Activated naive CD4-positive, alpha-beta T cell treated with anti-CD3 and anti-CD28 coated beads, Interleukin-2, amount 50 U/mL, for 24 hours (primary cell): ENCODE results near the gene AGBL1.
A peak's percentile ranks its signal among the peaks of the same experiment; 100 is the strongest.

Source experiments
- H3K27ac Mint-ChIP-seq: one replicate; pipeline ENCODE4 v1.8.0; 2021; ENCODE audit warnings: mild to moderate bottlenecking, mixed read lengths
- H3K27me3 Mint-ChIP-seq: one replicate; pipeline ENCODE4 v1.8.0; 2021; ENCODE audit warnings: mixed read lengths
- H3K36me3 Mint-ChIP-seq: one replicate; pipeline ENCODE4 v1.8.0; 2021; ENCODE audit warnings: mixed read lengths
- H3K4me1 Mint-ChIP-seq: one replicate; pipeline ENCODE4 v1.8.0; 2021; ENCODE audit warnings: mixed read lengths
- H3K4me3 Mint-ChIP-seq: one replicate; pipeline ENCODE4 v1.8.0; 2021; ENCODE audit warnings: mild to moderate bottlenecking, mixed read lengths
- H3K9me3 Mint-ChIP-seq: one replicate; pipeline ENCODE4 v1.8.0; 2021; ENCODE audit warnings: mixed read lengths

The AGBL1 gene

GRCh38 chr15:86610038-86610437, 530.4 kb downstream of the AGBL1 start:
- no peaks in the 10 kb centered on the region for H3K27me3 Mint-ChIP-seq
- no peak overlapping the region for H3K4me3 Mint-ChIP-seq
- no peaks in the 10 kb centered on the region for H3K36me3 Mint-ChIP-seq
- H3K4me1 Mint-ChIP-seq, result peaks cover 38% of the 10 kb centered on the region
- peaks cover 3% of the 10 kb centered on the region for H3K9me3 Mint-ChIP-seq
- H3K27ac Mint-ChIP-seq, result no peak overlapping the region

GRCh38 chr15:86611417-86612040, 531.9 kb downstream of the AGBL1 start:
- H3K27me3 Mint-ChIP-seq, result no peaks in the 10 kb centered on the region
- H3K36me3 Mint-ChIP-seq, result no peaks in the 10 kb centered on the region
- no peak overlapping the region for H3K4me3 Mint-ChIP-seq
- peak overlapping the region; percentile 53 for H3K27ac Mint-ChIP-seq
- H3K4me1 Mint-ChIP-seq, result peaks cover 52% of the 10 kb centered on the region
- peaks cover 3% of the 10 kb centered on the region for H3K9me3 Mint-ChIP-seq

DNA sequence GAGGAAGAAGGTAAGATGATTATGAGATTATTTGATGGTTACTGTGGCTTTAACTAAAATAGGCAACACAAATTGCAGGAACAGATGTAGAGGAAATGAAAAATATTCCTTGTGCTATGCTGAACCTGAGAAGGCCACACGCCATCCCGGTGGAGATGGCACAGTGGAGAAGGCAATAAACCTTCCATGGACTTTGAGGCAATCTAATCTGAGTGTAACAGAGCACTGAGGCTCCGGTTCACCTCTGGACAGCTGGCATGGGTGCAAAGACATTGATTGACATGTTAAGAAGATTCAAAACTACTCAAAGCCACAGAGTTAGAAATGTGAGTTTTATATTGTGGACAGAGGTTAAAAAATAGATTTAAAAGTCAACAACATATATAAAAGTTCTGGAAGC, 535.7 kb downstream of the AGBL1 start:
- peak overlapping the region; percentile 60 for H3K4me3 Mint-ChIP-seq
- no peaks in the 10 kb centered on the region for H3K9me3 Mint-ChIP-seq
- no peaks in the 10 kb centered on the region for H3K27me3 Mint-ChIP-seq
- H3K36me3 Mint-ChIP-seq, result no peaks in the 10 kb centered on the region
- H3K27ac Mint-ChIP-seq, result peak overlapping the region; percentile 25
- peaks cover 72% of the 10 kb centered on the region for H3K4me1 Mint-ChIP-seq

GRCh38 chr15:86615816-86616215, 536.1 kb downstream of the AGBL1 start:
- H3K36me3 Mint-ChIP-seq, result no peaks in the 10 kb centered on the region
- H3K9me3 Mint-ChIP-seq, result no peaks in the 10 kb centered on the region
- peak overlapping the region; percentile 60 for H3K4me3 Mint-ChIP-seq
- peak overlapping the region; percentile 57 for H3K27ac Mint-ChIP-seq
- peaks cover under 1% of the 10 kb centered on the region for H3K27me3 Mint-ChIP-seq
- peaks cover 74% of the 10 kb centered on the region for H3K4me1 Mint-ChIP-seq

DNA sequence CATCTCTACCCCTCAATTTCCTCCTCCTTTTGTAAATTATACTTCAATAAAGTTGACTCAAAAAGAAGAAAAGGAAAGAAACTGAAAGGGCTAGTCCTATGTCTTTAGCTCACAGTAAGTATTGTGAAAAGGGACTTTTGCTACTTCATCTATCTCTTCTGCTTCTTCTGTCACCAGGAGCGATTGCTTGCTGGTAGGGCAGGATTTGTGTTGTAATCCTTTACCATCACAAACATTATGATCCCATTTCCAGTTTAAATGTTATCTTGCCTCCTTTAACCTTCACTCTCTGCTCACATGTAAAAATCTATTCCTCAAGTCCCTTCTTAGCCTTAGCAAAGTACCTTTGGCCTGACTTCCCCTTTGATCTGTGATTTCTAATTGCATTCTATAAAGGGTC, 537.1 kb downstream of the AGBL1 start:
- Mint-ChIP-seq H3K4me1 (peaks cover 67% of the 10 kb centered on the region), H3K27me3 (peaks cover 3% of the 10 kb centered on the region), H3K27ac (no peak overlapping the region), H3K9me3 (no peaks in the 10 kb centered on the region), H3K4me3 (no peak overlapping the region), H3K36me3 (no peaks in the 10 kb centered on the region)

DNA sequence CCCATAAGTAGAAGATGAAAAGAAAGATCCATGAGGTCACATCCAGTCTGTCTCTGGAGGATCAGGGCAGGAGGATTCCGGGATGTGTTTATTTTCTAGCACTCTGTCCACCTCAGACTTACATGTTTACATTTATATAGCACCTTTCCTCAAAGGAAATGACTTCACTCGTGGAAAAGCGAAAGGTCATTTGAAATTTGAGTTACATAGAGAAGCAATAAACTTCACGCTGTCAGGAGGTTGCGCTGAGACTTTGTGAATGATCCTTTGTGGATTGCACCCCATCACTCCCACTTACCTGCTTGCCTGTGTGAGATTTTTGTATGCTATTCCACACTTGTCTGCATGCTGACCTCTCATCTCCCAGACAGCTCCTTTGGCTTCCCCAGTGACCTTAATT, 540.5 kb downstream of the AGBL1 start:
- Mint-ChIP-seq H3K27ac (no peak overlapping the region), H3K27me3 (peaks cover 3% of the 10 kb centered on the region), H3K4me3 (no peak overlapping the region), H3K36me3 (no peaks in the 10 kb centered on the region), H3K9me3 (no peaks in the 10 kb centered on the region), H3K4me1 (peaks cover 46% of the 10 kb centered on the region)

DNA sequence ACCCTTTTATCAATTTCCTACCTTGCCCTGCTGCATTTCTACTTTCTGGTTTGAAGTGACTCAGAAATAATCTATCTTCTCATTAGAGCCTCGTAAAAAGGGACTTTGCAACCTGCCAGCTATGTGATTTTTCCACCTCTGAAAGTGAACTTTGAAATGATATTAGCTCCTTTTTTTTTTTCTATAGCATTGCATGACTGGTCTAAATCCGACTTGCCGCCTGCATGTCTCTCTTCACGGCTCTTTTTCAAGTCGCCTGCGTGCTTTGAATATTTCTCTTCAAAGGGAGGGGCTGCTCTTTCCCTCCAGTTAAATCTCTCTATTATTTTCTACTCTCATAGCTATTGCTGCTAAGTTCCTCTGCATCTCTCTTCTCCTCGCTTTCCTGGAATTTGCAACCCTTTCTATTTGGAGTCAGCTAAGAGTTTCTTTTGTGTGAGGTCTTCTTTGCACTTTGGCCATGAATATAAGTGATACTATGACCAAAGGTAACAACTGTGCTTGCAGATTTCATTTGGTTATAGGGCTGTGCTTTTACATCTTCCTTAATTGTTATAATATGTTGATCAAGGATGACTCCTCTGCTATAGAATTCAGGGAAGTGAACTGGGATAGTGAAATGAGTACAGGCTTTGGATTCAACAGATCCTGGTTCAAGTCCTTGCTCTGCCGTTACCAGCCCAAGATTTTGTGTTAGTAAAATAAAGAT, 541.1 kb downstream of the AGBL1 start:
- Mint-ChIP-seq H3K36me3 (no peaks in the 10 kb centered on the region), H3K27ac (no peak overlapping the region)

GRCh38 chr15:86623236-86623635, 543.6 kb downstream of the AGBL1 start:
- H3K27me3 Mint-ChIP-seq, result peaks cover 5% of the 10 kb centered on the region
- H3K4me1 Mint-ChIP-seq, result peaks cover 24% of the 10 kb centered on the region
- H3K9me3 Mint-ChIP-seq, result no peaks in the 10 kb centered on the region
- H3K27ac Mint-ChIP-seq, result no peak overlapping the region
- no peak overlapping the region for H3K4me3 Mint-ChIP-seq
- no peaks in the 10 kb centered on the region for H3K36me3 Mint-ChIP-seq

More for the DNA sequence above, 541.1 kb downstream of the AGBL1 start:
- Mint-ChIP-seq H3K4me1 (peaks cover 44% of the 10 kb centered on the region), H3K9me3 (no peaks in the 10 kb centered on the region), H3K27me3 (peaks cover 5% of the 10 kb centered on the region), H3K4me3 (no peak overlapping the region)

DNA sequence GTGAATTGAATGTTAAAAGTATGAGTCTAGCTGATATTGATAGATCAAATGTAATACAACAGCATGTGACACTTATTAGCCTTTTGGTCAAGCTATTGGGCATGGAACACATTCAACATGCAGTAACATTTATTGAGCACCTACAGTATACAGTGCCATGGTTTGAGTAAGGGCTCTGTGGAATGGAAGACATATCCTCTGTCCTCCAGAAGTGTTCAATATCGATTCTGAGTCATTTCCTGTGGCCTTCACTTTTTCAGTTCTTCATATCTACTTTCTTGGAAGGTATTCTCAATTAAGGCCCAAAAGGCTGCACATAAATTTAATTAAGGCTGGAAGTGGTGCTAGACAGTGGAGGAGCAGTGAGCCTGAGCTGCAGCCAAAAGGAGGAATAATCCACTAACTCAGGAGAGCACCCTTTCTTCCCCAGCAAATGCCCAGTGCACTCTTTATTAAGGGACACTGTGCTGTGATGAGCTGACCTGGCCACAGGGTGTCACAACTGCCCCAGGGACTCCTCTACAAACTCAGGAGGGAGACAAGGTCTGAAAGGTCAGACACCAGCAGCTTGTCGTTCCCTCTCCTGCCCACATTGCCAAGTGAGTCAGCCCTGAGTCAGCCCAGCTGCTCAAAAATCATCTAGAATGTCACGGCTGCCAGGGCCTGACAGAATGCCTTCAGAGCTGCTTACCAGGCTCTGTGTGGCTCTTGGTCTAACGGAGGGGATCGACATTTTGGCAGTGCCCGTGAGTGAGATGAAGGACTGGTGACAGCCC, 544.8 kb downstream of the AGBL1 start:
- H3K36me3 Mint-ChIP-seq, result no peaks in the 10 kb centered on the region
- no peaks in the 10 kb centered on the region for H3K9me3 Mint-ChIP-seq
- no peak overlapping the region for H3K4me3 Mint-ChIP-seq
- H3K4me1 Mint-ChIP-seq, result peaks cover 20% of the 10 kb centered on the region
- no peak overlapping the region for H3K27ac Mint-ChIP-seq
- peaks cover 5% of the 10 kb centered on the region for H3K27me3 Mint-ChIP-seq

- peaks cover 5% of the 10 kb centered on the region for H3K4me1 Mint-ChIP-seq
- H3K27me3 Mint-ChIP-seq, result peaks cover 2% of the 10 kb centered on the region
- no peaks in the 10 kb centered on the region for H3K36me3 Mint-ChIP-seq
- no peaks in the 10 kb centered on the region for H3K9me3 Mint-ChIP-seq
- H3K27ac Mint-ChIP-seq, result no peak overlapping the region
- H3K4me3 Mint-ChIP-seq, result no peak overlapping the region
Measured at GRCh38 chr15:86629409-86630356, 550.0 kb downstream of the AGBL1 start.

DNA sequence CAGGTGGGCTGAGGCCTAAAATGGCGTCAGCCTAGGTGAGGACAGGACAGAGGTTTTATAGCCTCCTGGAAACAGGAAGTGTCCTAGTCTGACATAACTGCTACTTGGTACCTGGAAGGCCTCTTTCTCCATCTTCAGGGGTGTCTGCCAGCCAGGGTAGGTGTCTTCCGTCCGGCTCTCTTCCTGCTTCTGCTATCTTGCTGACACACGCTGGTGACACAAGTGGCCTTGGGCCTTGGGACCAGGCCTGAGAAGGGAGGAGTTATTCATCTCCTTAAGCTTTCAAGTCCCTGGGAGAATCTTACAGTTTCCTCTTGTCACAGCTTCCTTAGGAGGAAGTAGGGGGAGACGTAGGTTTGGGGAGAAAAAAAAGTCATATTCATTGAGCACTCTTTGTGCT, 551.3 kb downstream of the AGBL1 start:
- H3K9me3 Mint-ChIP-seq, result no peaks in the 10 kb centered on the region
- no peak overlapping the region for H3K4me3 Mint-ChIP-seq
- H3K4me1 Mint-ChIP-seq, result no peaks in the 10 kb centered on the region
- H3K27ac Mint-ChIP-seq, result no peak overlapping the region
- no peaks in the 10 kb centered on the region for H3K27me3 Mint-ChIP-seq
- H3K36me3 Mint-ChIP-seq, result no peaks in the 10 kb centered on the region

GRCh38 chr15:86634146-86634545, 554.5 kb downstream of the AGBL1 start:
- no peak overlapping the region for H3K27ac Mint-ChIP-seq
- H3K4me1 Mint-ChIP-seq, result no peaks in the 10 kb centered on the region
- no peak overlapping the region for H3K4me3 Mint-ChIP-seq
- no peaks in the 10 kb centered on the region for H3K27me3 Mint-ChIP-seq
- no peaks in the 10 kb centered on the region for H3K9me3 Mint-ChIP-seq
- H3K36me3 Mint-ChIP-seq, result no peaks in the 10 kb centered on the region

DNA sequence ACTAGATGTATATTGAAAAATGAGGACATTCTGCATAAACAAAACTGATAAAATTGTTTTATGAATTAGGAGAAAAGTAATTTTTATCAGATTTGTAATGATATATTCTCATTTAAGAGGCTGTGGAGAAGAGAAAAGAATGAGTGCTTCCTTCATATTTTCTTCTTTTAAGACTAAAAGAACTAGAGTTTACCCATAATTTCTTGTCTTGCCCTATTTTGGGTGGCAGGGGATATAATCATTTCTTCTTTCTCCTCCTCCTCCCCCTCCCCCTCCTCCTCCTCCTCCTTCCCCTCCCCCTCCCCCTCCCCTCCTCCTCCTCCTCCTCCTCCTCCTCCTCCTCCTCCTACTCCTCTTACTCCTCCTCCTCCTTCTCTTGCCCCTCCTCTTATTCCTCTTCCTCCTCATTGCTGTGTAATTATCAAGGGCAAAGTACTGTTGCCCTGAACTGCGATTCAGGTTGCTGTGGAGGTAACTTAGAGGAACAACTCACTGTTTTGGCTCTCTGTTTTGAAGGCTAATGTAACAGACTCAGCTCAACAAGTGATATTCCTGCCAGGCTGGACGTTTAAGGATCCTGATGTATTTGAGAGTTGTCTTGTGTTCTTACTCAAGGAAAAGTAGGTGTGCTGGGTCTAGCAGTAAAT, 555.4 kb downstream of the AGBL1 start:
- Mint-ChIP-seq H3K4me3 (no peak overlapping the region), H3K27ac (no peak overlapping the region)

GRCh38 chr15:86644339-86644738, 564.7 kb downstream of the AGBL1 start:
- no peaks in the 10 kb centered on the region for H3K4me1 Mint-ChIP-seq
- H3K36me3 Mint-ChIP-seq, result no peaks in the 10 kb centered on the region
- H3K27ac Mint-ChIP-seq, result no peak overlapping the region
- no peaks in the 10 kb centered on the region for H3K9me3 Mint-ChIP-seq
- H3K27me3 Mint-ChIP-seq, result no peaks in the 10 kb centered on the region
- no peak overlapping the region for H3K4me3 Mint-ChIP-seq

More for the DNA sequence above, 555.4 kb downstream of the AGBL1 start:
- Mint-ChIP-seq H3K36me3 (no peaks in the 10 kb centered on the region), H3K9me3 (no peaks in the 10 kb centered on the region), H3K4me1 (no peaks in the 10 kb centered on the region), H3K27me3 (no peaks in the 10 kb centered on the region)
